GM18526 (cell line): ENCODE results near the gene RTTN.

Experiments used
- POLR2A ChIP-seq: IDR thresholded peaks from 3 replicates; pipeline ENCODE4 v1.6.1; 2011; ENCODE audit not compliant: insufficient read length; ENCODE audit errors: extremely low read depth

The RTTN gene

GRCh38 chr18:70072678-70073077 lies 132.8 kb downstream of the RTTN start:
- no peak for TF ChIP-seq POLR2A

- TF ChIP-seq POLR2A: no peak
These were observed 135.5 kb downstream of the RTTN start for GRCh38 chr18:70069965-70070364.

GRCh38 chr18:70069382-70069781 lies 136.1 kb downstream of the RTTN start:
- no peak for TF ChIP-seq POLR2A

- no peak for TF ChIP-seq POLR2A
These were observed 136.5 kb downstream of the RTTN start for GRCh38 chr18:70068981-70069380.

- no peak for TF ChIP-seq POLR2A
These were observed 145.8 kb downstream of the RTTN start for GRCh38 chr18:70059684-70060083.

GRCh38 chr18:70058916-70059315 lies 146.6 kb downstream of the RTTN start:
- no peak for TF ChIP-seq POLR2A

- TF ChIP-seq POLR2A: no peak
These were observed 157.4 kb downstream of the RTTN start for GRCh38 chr18:70047931-70048603.

- no peak for TF ChIP-seq POLR2A
These were observed 158.7 kb downstream of the RTTN start for GRCh38 chr18:70046796-70047195.

GRCh38 chr18:70046207-70046606 lies 159.3 kb downstream of the RTTN start:
- TF ChIP-seq POLR2A: no peak

GRCh38 chr18:70044632-70045031 lies 160.9 kb downstream of the RTTN start:
- TF ChIP-seq POLR2A: no peak

- no peak for TF ChIP-seq POLR2A
These were observed 163.9 kb downstream of the RTTN start for GRCh38 chr18:70041459-70042050.

- no peak for TF ChIP-seq POLR2A
These were observed 166.3 kb downstream of the RTTN start for GRCh38 chr18:70039186-70039585.

GRCh38 chr18:70037431-70038061 lies 167.9 kb downstream of the RTTN start:
- no peak for TF ChIP-seq POLR2A

- TF ChIP-seq POLR2A: peak; percentile 18
These were observed 168.6 kb downstream of the RTTN start for GRCh38 chr18:70036771-70037347.

GRCh38 chr18:70036168-70036567 lies 169.3 kb downstream of the RTTN start:
- no peak for TF ChIP-seq POLR2A

GRCh38 chr18:70031221-70031620 lies 174.3 kb downstream of the RTTN start:
- no peak for TF ChIP-seq POLR2A
